22Rv1 (cell line): ENCODE data around the gene JAKMIP3.

ENCODE experiments used
- H3K27ac ChIP-seq: fragments of 450-650 bp; 2 replicates; pipeline ENCODE4 v1.5.1; 2017
- ZFX ChIP-seq: fragments of 450-650 bp; IDR thresholded peaks from 2 replicates; pipeline ENCODE4 v1.6.1; 2017; ENCODE audit warnings: antibody characterized with exemption, borderline replicate concordance
- TF ChIP-seq, protein P1 (sequence below): fragments of 450-650 bp; IDR thresholded peaks from 2 replicates; pipeline ENCODE4 v1.5.1; 2017; ENCODE audit warnings: mild to moderate bottlenecking

Gene JAKMIP3

GRCh38 chr10:132059760-132060508 lies 5.8 kb upstream of the JAKMIP3 start:
- H3K27ac ChIP-seq: no peak overlapping the region

DNA sequence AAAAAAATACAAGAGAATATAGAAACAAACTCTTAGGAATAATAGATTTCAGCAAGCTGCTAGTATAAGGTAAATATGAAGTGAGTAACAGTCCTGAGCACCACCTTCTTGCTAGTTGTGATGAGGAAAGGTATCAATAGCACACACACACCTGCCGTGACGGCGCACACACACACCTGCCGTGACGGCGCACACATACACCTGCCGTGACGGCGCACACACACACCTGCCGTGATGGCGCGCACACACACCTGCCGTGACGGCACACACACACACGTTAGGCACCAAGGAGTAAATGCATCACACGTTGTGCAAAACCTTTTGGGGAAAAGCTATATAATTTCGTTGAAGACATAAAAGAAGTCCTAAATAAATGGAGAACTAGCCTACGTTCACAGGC lies 4.7 kb upstream of the JAKMIP3 start:
- TF ChIP-seq ZFX: no peak
- TF ChIP-seq, protein P1, sequence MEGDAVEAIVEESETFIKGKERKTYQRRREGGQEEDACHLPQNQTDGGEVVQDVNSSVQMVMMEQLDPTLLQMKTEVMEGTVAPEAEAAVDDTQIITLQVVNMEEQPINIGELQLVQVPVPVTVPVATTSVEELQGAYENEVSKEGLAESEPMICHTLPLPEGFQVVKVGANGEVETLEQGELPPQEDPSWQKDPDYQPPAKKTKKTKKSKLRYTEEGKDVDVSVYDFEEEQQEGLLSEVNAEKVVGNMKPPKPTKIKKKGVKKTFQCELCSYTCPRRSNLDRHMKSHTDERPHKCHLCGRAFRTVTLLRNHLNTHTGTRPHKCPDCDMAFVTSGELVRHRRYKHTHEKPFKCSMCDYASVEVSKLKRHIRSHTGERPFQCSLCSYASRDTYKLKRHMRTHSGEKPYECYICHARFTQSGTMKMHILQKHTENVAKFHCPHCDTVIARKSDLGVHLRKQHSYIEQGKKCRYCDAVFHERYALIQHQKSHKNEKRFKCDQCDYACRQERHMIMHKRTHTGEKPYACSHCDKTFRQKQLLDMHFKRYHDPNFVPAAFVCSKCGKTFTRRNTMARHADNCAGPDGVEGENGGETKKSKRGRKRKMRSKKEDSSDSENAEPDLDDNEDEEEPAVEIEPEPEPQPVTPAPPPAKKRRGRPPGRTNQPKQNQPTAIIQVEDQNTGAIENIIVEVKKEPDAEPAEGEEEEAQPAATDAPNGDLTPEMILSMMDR: no peak
- no peak overlapping the region for H3K27ac ChIP-seq

More at GRCh38 chr10:132059760-132060508, 5.8 kb upstream of the JAKMIP3 start:
- no peak for TF ChIP-seq ZFX
- TF ChIP-seq, protein P1: no peak

GRCh38 chr10:132061465-132061864 lies 4.3 kb upstream of the JAKMIP3 start:
- no peak for TF ChIP-seq ZFX
- TF ChIP-seq, protein P1: no peak
- H3K27ac ChIP-seq: no peak overlapping the region

DNA sequence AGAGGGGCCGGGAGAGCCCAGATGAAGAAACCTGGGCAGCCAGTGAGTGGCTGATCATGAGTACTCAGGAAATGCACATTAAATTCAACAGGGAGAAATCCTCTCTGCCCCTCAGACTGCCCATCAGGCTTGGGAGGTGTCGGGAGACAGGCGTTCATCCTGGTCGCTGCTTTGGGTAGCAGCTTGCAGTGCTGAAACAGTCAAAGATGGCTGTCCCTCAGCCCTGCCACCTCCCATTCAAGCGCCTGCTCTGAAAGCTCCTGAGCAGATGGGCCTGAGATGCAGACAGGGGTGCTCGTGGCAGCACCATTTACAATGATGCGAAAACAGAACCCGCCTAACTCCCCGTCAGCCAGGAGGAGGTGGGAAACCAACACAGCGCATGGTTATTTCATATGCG lies 3.6 kb upstream of the JAKMIP3 start:
- no peak for TF ChIP-seq ZFX
- no peak overlapping the region for H3K27ac ChIP-seq

DNA sequence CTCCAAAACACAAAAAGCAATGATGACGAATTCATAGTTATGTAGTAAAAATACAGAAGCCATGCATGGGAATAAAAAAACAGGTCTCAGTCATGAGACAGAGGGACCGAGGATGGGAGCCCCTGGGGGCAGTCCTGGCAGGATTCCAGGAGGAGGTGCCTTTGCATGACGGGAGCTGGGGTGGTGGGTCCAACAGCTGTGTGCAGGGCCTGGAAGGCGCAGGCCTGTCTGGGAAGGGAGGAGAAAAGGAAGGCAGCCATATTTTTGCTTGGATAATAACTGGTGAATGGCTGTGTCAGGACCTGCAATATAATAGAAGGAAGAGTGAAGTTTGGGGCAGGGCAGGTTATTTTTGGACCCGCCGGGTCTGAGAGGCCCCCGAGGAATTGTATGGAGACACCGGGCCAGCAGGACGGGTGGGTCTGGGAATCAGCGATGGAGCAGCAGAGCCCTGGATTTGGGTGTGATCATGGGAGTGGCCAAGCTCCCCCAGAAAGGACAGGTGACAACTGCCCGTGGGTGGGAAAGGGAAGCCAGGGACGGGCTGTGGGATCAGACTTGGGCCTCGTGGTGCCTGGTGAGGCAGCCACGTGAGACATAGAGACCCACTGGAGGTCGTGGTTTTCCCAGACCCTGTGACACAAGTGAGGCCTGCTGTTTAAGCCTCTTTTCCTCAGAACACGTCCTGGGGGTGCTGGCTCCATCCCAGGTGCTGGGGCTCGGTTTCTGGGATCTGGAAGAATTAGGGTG lies 2.9 kb upstream of the JAKMIP3 start:
- TF ChIP-seq, protein P1: no peak
- no peak overlapping the region for H3K27ac ChIP-seq

DNA sequence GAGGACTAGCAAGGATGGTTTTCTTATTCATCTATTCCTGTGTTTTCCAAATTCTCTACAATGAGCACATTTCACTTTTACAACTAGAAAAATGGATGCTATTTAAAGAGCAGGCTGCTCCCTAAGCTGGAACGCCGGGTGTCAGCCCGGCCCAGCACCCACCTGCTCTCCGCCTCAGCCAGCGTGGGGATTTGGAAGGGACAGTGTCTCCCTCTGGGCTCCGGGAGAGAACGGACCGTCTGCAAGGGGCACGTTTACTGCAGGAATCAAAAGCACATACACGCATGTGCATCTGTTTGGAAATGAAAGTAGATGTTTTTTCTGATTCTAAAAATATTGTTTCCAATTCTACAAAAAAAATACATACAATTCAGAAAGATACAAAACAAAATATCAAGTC lies 2.3 kb upstream of the JAKMIP3 start:
- no peak for TF ChIP-seq ZFX
- TF ChIP-seq, protein P1: no peak
- no peak overlapping the region for H3K27ac ChIP-seq

DNA sequence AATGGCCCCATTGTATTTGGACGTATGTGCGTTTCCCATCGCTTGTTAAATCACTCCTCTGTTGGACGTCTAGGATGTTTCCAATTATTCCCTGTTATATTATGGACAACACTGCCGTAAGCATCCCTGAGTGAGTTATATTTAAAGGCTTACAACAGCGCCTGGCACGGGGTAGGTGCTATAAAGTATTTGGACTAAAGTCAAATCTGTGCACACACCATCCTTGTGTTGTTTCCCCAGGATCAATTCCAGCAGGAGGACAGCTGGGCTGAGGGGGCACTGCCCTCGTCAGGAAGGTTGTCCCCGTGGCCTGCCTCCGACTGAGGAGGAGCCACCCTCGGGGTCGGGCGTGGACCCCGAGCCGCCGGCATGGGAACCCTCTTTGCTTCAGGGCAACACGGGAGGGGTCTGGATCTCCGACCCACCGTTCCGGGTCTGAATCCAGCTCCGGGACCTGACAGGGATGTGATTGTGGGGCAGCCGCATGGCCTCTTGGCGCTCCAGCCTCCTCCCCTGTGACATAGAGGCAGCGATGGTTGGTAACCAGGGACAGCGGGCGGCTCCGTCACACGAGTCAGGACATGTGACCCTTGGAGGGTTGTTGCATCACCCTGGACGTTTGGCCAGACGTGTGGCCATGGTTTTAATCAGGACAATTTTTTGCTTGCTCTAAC lies 1.5 kb upstream of the JAKMIP3 start:
- H3K27ac ChIP-seq: no peak overlapping the region
- TF ChIP-seq, protein P1: no peak
- TF ChIP-seq ZFX: no peak
